Testis (tissue), 2 donors: ENCODE measurements around the gene GNB3.

Source experiments
- POLR2A ChIP-seq: fragments of 450-650 bp; IDR thresholded peaks from one replicate; pipeline ENCODE4 v1.6.1; 2017; ENCODE audit warnings: antibody characterized with exemption, mild to moderate bottlenecking, moderate library complexity
- TF ChIP-seq, protein P1 (sequence below), 3 experiments: fragments of 450-650 bp in 2 of 3; fragments of 200-600 bp in 1 of 3; sonication (generic) in 1 of 3; IDR thresholded peaks; one replicate each; pipeline ENCODE4 v1.5.1; 2016 to 2019; ENCODE audit warnings: antibody characterized with exemption in 3 of 3, mild to moderate bottlenecking in 2 of 3, moderate library complexity in 1 of 3

DNA sequence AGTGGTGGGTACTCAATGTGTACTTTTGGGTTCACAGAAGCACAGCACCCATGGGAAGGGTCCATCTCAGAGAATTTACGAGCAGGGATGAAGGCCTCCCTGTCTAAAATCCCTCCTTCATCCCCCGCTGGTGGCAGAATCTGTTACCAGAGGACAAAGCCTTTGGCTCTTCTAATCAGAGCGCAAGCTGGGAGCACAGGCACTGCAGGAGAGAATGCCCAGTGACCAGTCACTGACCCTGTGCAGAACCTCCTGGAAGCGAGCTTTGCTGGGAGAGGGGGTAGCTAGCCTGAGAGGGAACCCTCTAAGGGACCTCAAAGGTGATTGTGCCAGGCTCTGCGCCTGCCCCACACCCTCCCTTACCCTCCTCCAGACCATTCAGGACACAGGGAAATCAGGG is 20.6 kb upstream of the GNB3 start:
- TF ChIP-seq, protein P1, sequence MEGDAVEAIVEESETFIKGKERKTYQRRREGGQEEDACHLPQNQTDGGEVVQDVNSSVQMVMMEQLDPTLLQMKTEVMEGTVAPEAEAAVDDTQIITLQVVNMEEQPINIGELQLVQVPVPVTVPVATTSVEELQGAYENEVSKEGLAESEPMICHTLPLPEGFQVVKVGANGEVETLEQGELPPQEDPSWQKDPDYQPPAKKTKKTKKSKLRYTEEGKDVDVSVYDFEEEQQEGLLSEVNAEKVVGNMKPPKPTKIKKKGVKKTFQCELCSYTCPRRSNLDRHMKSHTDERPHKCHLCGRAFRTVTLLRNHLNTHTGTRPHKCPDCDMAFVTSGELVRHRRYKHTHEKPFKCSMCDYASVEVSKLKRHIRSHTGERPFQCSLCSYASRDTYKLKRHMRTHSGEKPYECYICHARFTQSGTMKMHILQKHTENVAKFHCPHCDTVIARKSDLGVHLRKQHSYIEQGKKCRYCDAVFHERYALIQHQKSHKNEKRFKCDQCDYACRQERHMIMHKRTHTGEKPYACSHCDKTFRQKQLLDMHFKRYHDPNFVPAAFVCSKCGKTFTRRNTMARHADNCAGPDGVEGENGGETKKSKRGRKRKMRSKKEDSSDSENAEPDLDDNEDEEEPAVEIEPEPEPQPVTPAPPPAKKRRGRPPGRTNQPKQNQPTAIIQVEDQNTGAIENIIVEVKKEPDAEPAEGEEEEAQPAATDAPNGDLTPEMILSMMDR (IDR thresholded peaks at IDR 0.05), result no peak
- no peak for TF ChIP-seq POLR2A
